Ishikawa (cell line): ENCODE measurements around the gene ITPRIPL1.

Experiments
- RAD21 ChIP-seq: IDR thresholded peaks from 2 replicates; pipeline ENCODE4 v1.6.1; 2012; ENCODE audit warnings: low read depth
- TAF1 ChIP-seq: IDR thresholded peaks from 2 replicates; pipeline ENCODE4 v1.6.1; 2012; ENCODE audit warnings: low read depth, mild to moderate bottlenecking
- TCF12 ChIP-seq: IDR thresholded peaks from 2 replicates; pipeline ENCODE4 v1.6.1; 2012; ENCODE audit warnings: low read depth

DNA sequence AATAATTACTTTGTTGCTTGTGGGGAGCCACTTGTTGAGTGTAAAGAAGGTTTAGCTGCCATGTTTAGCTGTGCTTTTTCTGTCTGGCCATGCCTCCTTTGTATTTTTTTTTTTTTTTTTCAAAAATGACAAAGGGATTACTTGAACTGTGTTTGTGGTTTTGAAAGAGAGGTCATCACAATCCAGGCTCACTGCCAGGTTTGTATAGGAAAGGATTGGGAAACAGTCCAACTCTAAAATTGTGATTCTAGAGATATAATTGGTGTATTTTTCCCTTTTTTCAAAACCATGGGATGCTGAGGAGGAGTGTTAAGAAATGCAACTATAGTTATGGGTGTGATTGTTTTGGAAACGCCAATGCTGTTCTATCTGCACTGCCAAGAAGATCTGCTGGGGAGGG lies 4.3 kb downstream of the ITPRIPL1 start:
- TF ChIP-seq RAD21 (no peak), TAF1 (no peak), TCF12 (no peak)
